OCI-LY3 (cell line): Measurements from ENCODE around the gene GIMAP2.

Source experiments
- H2AFZ ChIP-seq: fragments of 200-600, 300-600 bp; shearing (Covaris generic); 2 replicates; pipeline ENCODE4 v1.6.0; 2014; ENCODE audit warnings: antibody characterized with exemption, low read depth, low read length
- H3K27ac ChIP-seq: fragments of 200-600, 300-600 bp; sonication (generic); 2 replicates; pipeline ENCODE4 v1.5.1; 2014; ENCODE audit warnings: mild to moderate bottlenecking, low read length, moderate library complexity, mixed read lengths
- H3K27me3 ChIP-seq: fragments of 200-600, 300-600 bp; sonication (generic); 2 replicates; pipeline ENCODE4 v1.6.1; 2014; ENCODE audit warnings: low read depth, low read length, mixed read lengths
- H3K36me3 ChIP-seq: fragments of 200-600, 300-600 bp; sonication (generic); replicated peaks from 2 replicates; pipeline ENCODE3; 2014; ENCODE audit warnings: low read depth, low read length, mixed read lengths
- H3K4me1 ChIP-seq: fragments of 300-600, 200-600 bp; sonication (generic); 2 replicates; pipeline ENCODE4 v1.6.1; 2014; ENCODE audit warnings: low read length, mixed read lengths
- H3K4me2 ChIP-seq: fragments of 200-600, 300-600 bp; sonication (generic); 2 replicates; pipeline ENCODE4 v1.6.1; 2014; ENCODE audit warnings: low read length, mixed read lengths
- H3K4me3 ChIP-seq: fragments of 300-600, 200-600 bp; sonication (generic); 2 replicates; pipeline ENCODE4 v1.5.1; 2014; ENCODE audit warnings: antibody characterized with exemption, mild to moderate bottlenecking, low read length, moderate library complexity
- H3K79me2 ChIP-seq: fragments of 300-600, 200-600 bp; shearing (Covaris generic); 2 replicates; pipeline ENCODE4 v1.6.1; 2014; ENCODE audit warnings: mild to moderate bottlenecking, low read length, mixed read lengths
- H3K9ac ChIP-seq: fragments of 300-600, 200-600 bp; shearing (Covaris generic); 2 replicates; pipeline ENCODE4 v1.6.0; 2014; ENCODE audit warnings: mild to moderate bottlenecking, low read length, moderate library complexity
- H3K9me3 ChIP-seq: fragments of 200-600, 300-600 bp; shearing (Covaris generic); 2 replicates; pipeline ENCODE4 v1.6.1; 2014; ENCODE audit warnings: low read length, mixed read lengths; ENCODE audit not compliant: insufficient read depth
- H4K20me1 ChIP-seq: fragments of 200-600, 300-600 bp; sonication (generic); 2 replicates; pipeline ENCODE4 v1.6.1; 2016; ENCODE audit warnings: low read length, mixed read lengths; ENCODE audit not compliant: insufficient read depth
- CTCF ChIP-seq: fragments of 200-600, 300-600 bp; sonication (generic); IDR thresholded peaks from 2 replicates; pipeline ENCODE4 v1.5.1; 2014; ENCODE audit warnings: antibody characterized with exemption, low read length, low read depth
- EZH2phosphoT487 ChIP-seq: fragments of 200-600 bp; shearing (Covaris generic); IDR thresholded peaks from 2 replicates; pipeline ENCODE4 v1.6.1; 2018; ENCODE audit warnings: antibody characterized with exemption, mixed run types, low read depth

Gene GIMAP2

DNA sequence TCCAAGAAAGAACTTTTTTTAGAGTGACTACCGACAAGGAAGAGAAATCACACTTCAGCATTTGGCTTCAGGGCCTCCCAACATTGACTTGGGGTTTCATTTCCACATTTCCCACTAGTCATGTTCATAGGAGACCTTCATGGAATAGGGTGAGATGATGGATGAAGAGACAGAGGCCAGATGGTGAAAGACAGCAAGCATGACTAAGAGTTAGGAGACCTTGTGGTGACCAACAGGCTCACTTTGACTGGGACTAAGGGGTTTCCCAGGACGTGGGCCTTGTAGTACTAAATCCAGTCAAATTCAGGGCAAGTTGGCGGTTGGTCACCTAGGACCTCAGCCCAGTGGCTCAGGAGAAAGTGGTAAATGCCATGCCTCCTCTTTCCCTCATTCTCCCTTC lies 48.7 kb downstream of the GIMAP2 start:
- H3K9ac ChIP-seq, result no peak overlapping the region
- TF ChIP-seq EZH2phosphoT487 (no peak), CTCF (no peak)
- H4K20me1 ChIP-seq, result no peaks in the 10 kb centered on the region
- H3K27me3 ChIP-seq, result peaks cover 12% of the 10 kb centered on the region
- H3K79me2 ChIP-seq, result no peaks in the 10 kb centered on the region
- H3K36me3 ChIP-seq, result no peaks in the 10 kb centered on the region
- H3K4me2 ChIP-seq, result no peak overlapping the region
- no peak overlapping the region for H3K27ac ChIP-seq
- no peak overlapping the region for H3K4me3 ChIP-seq
- no peak overlapping the region for H2AFZ ChIP-seq
- peaks cover 38% of the 10 kb centered on the region for H3K4me1 ChIP-seq
- no peaks in the 10 kb centered on the region for H3K9me3 ChIP-seq

DNA sequence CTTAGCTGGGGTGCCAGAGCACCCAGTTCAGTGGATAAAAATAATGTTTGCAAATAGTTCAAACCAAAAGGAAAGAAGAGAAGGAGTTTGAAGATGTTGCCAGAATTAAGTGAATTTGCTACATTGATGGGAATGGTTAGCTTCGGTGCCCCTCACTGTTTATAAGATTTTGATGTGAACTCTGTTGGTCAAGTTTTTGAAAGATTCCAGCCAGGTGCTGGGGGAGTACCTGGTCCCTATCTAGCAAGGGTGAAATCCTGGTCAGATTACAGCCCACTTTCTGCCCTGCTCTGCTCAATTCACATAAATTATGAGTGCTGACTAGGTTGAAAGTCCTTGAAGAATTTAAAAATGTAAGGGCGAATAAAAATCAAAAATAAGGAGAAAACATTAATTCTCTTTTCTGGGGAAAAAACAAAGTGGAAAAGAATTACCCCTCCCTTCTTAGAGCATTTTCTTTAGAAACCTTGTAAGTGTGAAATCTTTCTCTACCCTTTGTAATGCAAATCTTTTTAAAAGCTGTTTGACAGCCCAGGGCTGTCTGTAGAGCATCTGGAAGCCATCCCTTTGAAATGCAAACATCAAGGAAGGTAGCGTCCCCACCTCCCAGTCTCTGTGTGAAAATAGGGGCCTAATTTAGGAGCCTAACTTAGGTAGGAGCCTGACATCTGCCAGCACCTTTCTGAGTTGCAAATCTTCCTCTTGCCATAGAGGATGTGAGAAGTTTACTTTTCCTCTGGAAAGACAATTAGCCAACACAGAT lies 50.3 kb downstream of the GIMAP2 start:
- no peak for TF ChIP-seq CTCF
- no peak for TF ChIP-seq EZH2phosphoT487
- no peaks in the 10 kb centered on the region for H3K9me3 ChIP-seq
- peaks cover 11% of the 10 kb centered on the region for H3K27me3 ChIP-seq
- no peaks in the 10 kb centered on the region for H4K20me1 ChIP-seq
- H2AFZ ChIP-seq, result no peak overlapping the region
- no peak overlapping the region for H3K4me3 ChIP-seq
- H3K36me3 ChIP-seq, result no peaks in the 10 kb centered on the region
- H3K27ac ChIP-seq, result no peak overlapping the region
- H3K4me1 ChIP-seq, result peaks cover 38% of the 10 kb centered on the region
- H3K79me2 ChIP-seq, result no peaks in the 10 kb centered on the region
- H3K9ac ChIP-seq, result no peak overlapping the region
- H3K4me2 ChIP-seq, result no peak overlapping the region

- H4K20me1 ChIP-seq, result no peaks in the 10 kb centered on the region
- H3K27me3 ChIP-seq, result peaks cover 22% of the 10 kb centered on the region
- TF ChIP-seq CTCF (no peak), EZH2phosphoT487 (no peak)
- H3K4me3 ChIP-seq, result peak overlapping the region; percentile 73
- peaks cover 38% of the 10 kb centered on the region for H3K4me1 ChIP-seq
- no peak overlapping the region for H3K9ac ChIP-seq
- no peaks in the 10 kb centered on the region for H3K9me3 ChIP-seq
- peak overlapping the region; percentile 74 for H3K4me2 ChIP-seq
- H2AFZ ChIP-seq, result peak overlapping the region; percentile 78; the same call in 1 of the 2 replicates
- no peak overlapping the region for H3K27ac ChIP-seq
- no peaks in the 10 kb centered on the region for H3K79me2 ChIP-seq
- no peaks in the 10 kb centered on the region for H3K36me3 ChIP-seq
These were observed 51.4 kb downstream of the GIMAP2 start for GRCh38 chr7:150736864-150737263.

DNA sequence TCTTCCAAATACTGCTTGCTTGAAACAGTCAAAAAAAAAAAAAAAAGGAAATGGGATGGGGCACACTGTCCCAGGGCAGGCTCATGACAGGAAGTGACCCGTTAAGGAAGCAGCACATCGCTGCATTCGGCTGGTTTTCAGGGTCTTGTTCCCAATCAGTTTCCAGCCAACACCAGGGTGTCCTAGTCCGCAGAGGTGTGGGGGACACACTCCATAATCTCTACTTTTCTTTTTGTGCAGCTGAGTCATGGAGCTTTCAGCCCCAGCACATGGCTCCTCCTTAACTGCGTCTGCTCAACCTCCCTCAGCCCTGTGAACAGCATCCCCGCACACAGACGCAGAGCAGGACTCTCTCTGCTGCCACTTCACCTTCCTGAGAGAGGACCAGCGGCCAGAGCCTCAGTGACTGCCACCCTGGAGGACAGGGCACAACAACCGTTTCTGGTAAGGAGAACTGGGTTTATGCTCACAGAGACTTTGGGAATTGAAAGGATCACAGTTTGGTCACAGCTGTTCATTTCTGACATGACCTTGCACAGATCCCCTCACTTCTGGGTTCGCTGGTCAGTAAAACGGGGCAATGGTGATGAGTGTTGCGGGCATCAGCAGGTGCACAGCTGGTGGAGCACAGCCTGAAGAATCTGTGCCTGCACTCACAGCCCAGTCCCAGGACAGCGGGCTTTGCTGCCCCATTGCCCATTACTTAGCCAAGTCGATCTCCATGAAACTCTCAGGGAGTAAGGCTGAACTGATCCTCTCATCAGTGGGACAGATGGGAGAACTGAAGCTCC lies 52.0 kb downstream of the GIMAP2 start, which contains the start of gene GIMAP5:
GIMAP5 (plus strand) TSS at position 154 of the 791 bp plus-strand sequence. CDS start 3,467 bp downstream, outside the sequence.
- Histone ChIP-seq H3K27me3 (peaks cover 25% of the 10 kb centered on the region), H3K36me3 (no peaks in the 10 kb centered on the region), H3K79me2 (no peaks in the 10 kb centered on the region), H3K9me3 (no peaks in the 10 kb centered on the region), H3K4me1 (peaks cover 38% of the 10 kb centered on the region), H3K27ac (no peak within 1 kb of the TSS), H3K4me2 (peak within 1 kb of the TSS; percentile 74), H3K9ac (peak within 1 kb of the TSS; percentile 44), H2AFZ (peak within 1 kb of the TSS; percentile 78; the same call in 1 of the 2 replicates), H3K4me3 (peak within 1 kb of the TSS; percentile 73), H4K20me1 (no peaks in the 10 kb centered on the region)
- no peak for TF ChIP-seq EZH2phosphoT487
- no peak for TF ChIP-seq CTCF
